Activated B cell treated with CpG ODN at 0.5 μM for 24 hours (primary cell): ENCODE data around the gene NKAIN1. TPM values are rescaled to one million over a fixed set of nuclear protein-coding genes. Genes with fewer than 3 reads are reported as not detected.

Experiments used
- ATAC-seq: fragments of 200-7000 bp; cut with Tn5 transposase; one replicate; pipeline ENCODE4 v1.10.0; 2021; ENCODE audit warnings: low read depth, mild to moderate bottlenecking, moderate library complexity
- CTCF ChIA-PET: fragments of 350-600 bp; sonication (Branson Sonifier 250); formaldehyde crosslinking; loops from one replicate; lab custom pipeline; 2021; ENCODE audit warnings: antibody characterized with exemption; lab: Charles Lee
- POLR2A ChIA-PET: fragments of 350-600 bp; sonication (Branson Sonifier 250); formaldehyde crosslinking; loops from one replicate; lab custom pipeline; 2021; ENCODE audit warnings: antibody characterized with exemption; lab: Charles Lee
- DNase-seq: peaks from one replicate; pipeline ENCODE4 v3.0.0; 2022
- H3K27ac Mint-ChIP-seq: one replicate; pipeline ENCODE4 v1.8.0; 2020; ENCODE audit warnings: mixed read lengths
- H3K27me3 Mint-ChIP-seq: one replicate; pipeline ENCODE4 v1.8.0; 2021; ENCODE audit warnings: mixed read lengths
- H3K36me3 Mint-ChIP-seq: one replicate; pipeline ENCODE4 v1.8.0; 2021; ENCODE audit warnings: low read depth, mixed read lengths
- H3K4me1 Mint-ChIP-seq: one replicate; pipeline ENCODE4 v1.8.0; 2021; ENCODE audit warnings: mixed read lengths
- H3K4me3 Mint-ChIP-seq: one replicate; pipeline ENCODE4 v1.8.0; 2020; ENCODE audit warnings: mild to moderate bottlenecking, mixed read lengths
- H3K9me3 Mint-ChIP-seq: one replicate; pipeline ENCODE4 v1.8.0; 2020; ENCODE audit warnings: mixed read lengths
- CTCF ChIP-seq: fragments of 200-600 bp; IDR thresholded peaks from one replicate; pipeline ENCODE4 v1.8.0; 2022; ENCODE audit warnings: antibody characterized with exemption, mild to moderate bottlenecking
- intact Hi-C: fragments of 100-400 bp; cut with micrococcal nuclease; formaldehyde crosslinking; loops from one replicate; pipeline ENCODE4 v1.15.1; 2024
- total RNA-seq: library from RNA; stranded (reverse); gene quantifications from 2 replicates; pipeline ENCODE4 v1.2.3, GENCODE V29; 2022

The NKAIN1 gene
- total RNA-seq, 1 donor from 2014 or later: not detected

GRCh38 chr1:31159323-31159722 lies 80.4 kb downstream of the NKAIN1 start:
- POLR2A ChIA-PET: interaction anchor here (0.6 to 0.8 kb wide), 4 partner anchors 35 to 1665 kb away, joined by 3 to 13 read pairs (median 4); no protein-coding TSS in a partner anchor
- no peak overlapping the region for H3K27ac Mint-ChIP-seq

GRCh38 chr1:31155216-31155806 lies 84.4 kb downstream of the NKAIN1 start:
- H3K36me3 Mint-ChIP-seq: peaks cover 2% of the 10 kb centered on the region
- H3K4me1 Mint-ChIP-seq: peaks cover 11% of the 10 kb centered on the region
- H3K27ac Mint-ChIP-seq: peak overlapping the region; percentile 70
- peak; percentile 70 for DNase-seq
- no peaks in the 10 kb centered on the region for H3K9me3 Mint-ChIP-seq
- intact Hi-C loops: loop anchor here (1.0 to 10.0 kb wide), 3 partner anchors 90 to 371 kb away; partner anchors contain the start of gene PUM1
- POLR2A ChIA-PET: interaction anchor here (0.6 to 1.0 kb wide), 3 partner anchors 92 to 398 kb away, joined by 3 read pairs; partner anchors contain the start of genes SNRNP40 and ZCCHC17
- no peak for TF ChIP-seq CTCF
- ATAC-seq: peak; percentile 77
- H3K27me3 Mint-ChIP-seq: no peaks in the 10 kb centered on the region
- CTCF ChIA-PET: no interaction called here
- H3K4me3 Mint-ChIP-seq: peak overlapping the region; percentile 85

More at GRCh38 chr1:31159323-31159722, 80.4 kb downstream of the NKAIN1 start:
- Mint-ChIP-seq H3K4me1 (peaks cover 13% of the 10 kb centered on the region), H3K36me3 (peaks cover 2% of the 10 kb centered on the region), H3K9me3 (no peaks in the 10 kb centered on the region), H3K27me3 (peaks cover 4% of the 10 kb centered on the region), H3K4me3 (no peak overlapping the region)
- ATAC-seq: no peak
- DNase-seq: no peak
- CTCF ChIA-PET: no interaction called here
- intact Hi-C loops: loop anchor here (10.0 kb wide), 1 partner anchor 375 kb away; no protein-coding TSS in a partner anchor
- no peak for TF ChIP-seq CTCF

- Mint-ChIP-seq H3K4me3 (peak overlapping the region; percentile 85), H3K4me1 (peaks cover 11% of the 10 kb centered on the region), H3K27me3 (no peaks in the 10 kb centered on the region), H3K9me3 (no peaks in the 10 kb centered on the region), H3K36me3 (peaks cover 2% of the 10 kb centered on the region), H3K27ac (peak overlapping the region; percentile 56)
- intact Hi-C loops: loop anchor here (1.0 to 10.0 kb wide), 3 partner anchors 89 to 370 kb away; partner anchors contain the start of gene PUM1
- no peak for TF ChIP-seq CTCF
- ChIA-PET CTCF (no interaction called here), POLR2A (interaction anchor here (0.7 to 1.0 kb wide), 2 partner anchors 91 to 398 kb away, joined by 3 read pairs; no protein-coding TSS in a partner anchor)
- peak; percentile 89 for ATAC-seq
- DNase-seq: peak; percentile 72
These were observed 85.0 kb downstream of the NKAIN1 start for GRCh38 chr1:31154632-31155215.

DNA sequence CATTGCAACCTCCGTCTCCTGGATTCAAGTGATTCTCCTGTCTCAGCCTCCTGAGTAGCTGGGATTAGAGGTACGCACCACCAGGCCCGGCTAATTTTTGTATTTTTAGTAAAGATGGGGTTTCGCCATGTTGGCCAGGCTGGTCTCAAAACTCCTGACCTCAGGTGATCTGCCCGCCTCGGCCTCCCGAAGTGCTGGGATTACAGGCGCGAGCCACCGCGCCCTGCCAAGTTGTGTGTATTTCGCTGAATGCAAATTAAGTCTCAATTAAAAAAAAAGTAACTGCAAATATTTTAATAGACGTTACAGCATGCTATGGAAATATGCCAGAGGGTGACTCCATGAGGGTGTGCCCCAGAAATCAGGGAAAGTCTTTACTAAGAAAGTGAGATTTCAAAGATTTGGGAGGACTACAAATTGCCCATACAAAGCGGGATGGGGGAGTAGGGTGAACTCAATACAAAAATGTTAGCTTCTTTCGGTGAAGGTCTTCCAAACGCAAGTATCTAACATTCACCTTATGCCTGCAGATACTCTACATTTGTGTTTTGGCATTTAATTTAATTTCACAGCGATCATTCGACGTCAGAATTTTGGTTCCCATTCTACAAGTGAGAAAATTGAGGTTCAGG lies 85.6 kb downstream of the NKAIN1 start:
- Mint-ChIP-seq H3K9me3 (no peaks in the 10 kb centered on the region), H3K27me3 (no peaks in the 10 kb centered on the region), H3K36me3 (peaks cover 2% of the 10 kb centered on the region), H3K4me1 (peaks cover 11% of the 10 kb centered on the region), H3K27ac (peak overlapping the region; percentile 56), H3K4me3 (peak overlapping the region; percentile 85)
- ATAC-seq (no peak), DNase-seq (no peak)
- intact Hi-C loops: loop anchor here (2.0 to 10.0 kb wide), 2 partner anchors 269 to 369 kb away; no protein-coding TSS in a partner anchor
- no peak for TF ChIP-seq CTCF
- ChIA-PET POLR2A (interaction anchor here (0.7 kb wide), 2 partner anchors 141 to 406 kb away, joined by 4 to 6 read pairs; no protein-coding TSS in a partner anchor), CTCF (no interaction called here)
